Hepatocyte (in vitro differentiated cells): ENCODE data around the gene PLCB2.

Experiments
- EZH2 ChIP-seq: fragments of 200-600 bp; sonication (generic); IDR thresholded peaks from 2 replicates; pipeline ENCODE4 v1.6.1; 2016; ENCODE audit warnings: antibody characterized with exemption, mild to moderate bottlenecking, borderline replicate concordance
- TF ChIP-seq, protein P1 (sequence below): fragments of 200-600 bp; sonication (generic); IDR thresholded peaks from 2 replicates; pipeline ENCODE4 v1.5.1; 2016; ENCODE audit warnings: antibody characterized with exemption, mild to moderate bottlenecking; ENCODE audit not compliant: poor library complexity

GRCh38 chr15:40342416-40343320 is 34.9 kb upstream of the PLCB2 start:
- TF ChIP-seq, protein P1, sequence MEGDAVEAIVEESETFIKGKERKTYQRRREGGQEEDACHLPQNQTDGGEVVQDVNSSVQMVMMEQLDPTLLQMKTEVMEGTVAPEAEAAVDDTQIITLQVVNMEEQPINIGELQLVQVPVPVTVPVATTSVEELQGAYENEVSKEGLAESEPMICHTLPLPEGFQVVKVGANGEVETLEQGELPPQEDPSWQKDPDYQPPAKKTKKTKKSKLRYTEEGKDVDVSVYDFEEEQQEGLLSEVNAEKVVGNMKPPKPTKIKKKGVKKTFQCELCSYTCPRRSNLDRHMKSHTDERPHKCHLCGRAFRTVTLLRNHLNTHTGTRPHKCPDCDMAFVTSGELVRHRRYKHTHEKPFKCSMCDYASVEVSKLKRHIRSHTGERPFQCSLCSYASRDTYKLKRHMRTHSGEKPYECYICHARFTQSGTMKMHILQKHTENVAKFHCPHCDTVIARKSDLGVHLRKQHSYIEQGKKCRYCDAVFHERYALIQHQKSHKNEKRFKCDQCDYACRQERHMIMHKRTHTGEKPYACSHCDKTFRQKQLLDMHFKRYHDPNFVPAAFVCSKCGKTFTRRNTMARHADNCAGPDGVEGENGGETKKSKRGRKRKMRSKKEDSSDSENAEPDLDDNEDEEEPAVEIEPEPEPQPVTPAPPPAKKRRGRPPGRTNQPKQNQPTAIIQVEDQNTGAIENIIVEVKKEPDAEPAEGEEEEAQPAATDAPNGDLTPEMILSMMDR = no peak
- no peak for TF ChIP-seq EZH2
